Adrenal gland (tissue), 12 donors: ENCODE data around the gene AP1B1. TPM values are rescaled to one million over a fixed set of nuclear protein-coding genes. Genes with fewer than 3 reads are reported as not detected.
"Not testable (repeated sequence)": the region's sequence is repeated elsewhere in the genome, so short reads cannot be mapped to it uniquely, and the experiment has no call there.

Source experiments
- DNase-seq, 7 donors: peaks; one replicate each; pipeline ENCODE4 v3.0.0-alpha.2; 2019 to 2020
- H3K27ac ChIP-seq, 5 donors: fragments of 200-600 bp; sonication (generic) in 4 of 5; 1 replicate in 3 of 5; 2 replicates in 2 of 5; pipeline versions ENCODE4 v1.5.1 to v1.8.0; 2016 to 2020; ENCODE audit warnings: mild to moderate bottlenecking in 1 of 5
- H3K27me3 ChIP-seq: fragments of 200-600 bp; 2 replicates; pipeline ENCODE4 v1.8.0; 2021
- H3K36me3 ChIP-seq, 2 donors: fragments of 200-600 bp; replicated peaks in 1 of 2; 1 replicate in 1 of 2; 2 replicates in 1 of 2; pipeline versions ENCODE4 v1.5.1 to v1.8.0; 2018 to 2022
- H3K4me1 ChIP-seq, 2 donors: fragments of 200-600 bp; replicated peaks in 1 of 2; 1 replicate in 1 of 2; 2 replicates in 1 of 2; pipeline versions ENCODE4 v1.5.1 to v1.8.0; 2018 to 2021
- H3K4me3 ChIP-seq, 4 donors: fragments of 200-600 bp; sonication (generic) in 3 of 4; one replicate each; pipeline ENCODE4 v1.5.1; 2016 to 2018
- H3K9me3 ChIP-seq, 3 donors: fragments of 200-600 bp; sonication (generic) in 1 of 3; replicated peaks in 1 of 3; 1 replicate in 2 of 3; 2 replicates in 1 of 3; pipeline versions ENCODE4 v1.5.1 to v1.8.0; 2016 to 2021
- CTCF ChIP-seq, 6 experiments: fragments of 450-650 bp in 4 of 6; fragments of 200-600 bp in 2 of 6; sonication (generic) in 1 of 6; IDR thresholded peaks; 1 replicate in 5 of 6; 2 replicates in 1 of 6; pipeline versions ENCODE4 v1.5.1 to v1.8.0; 2016 to 2021; ENCODE audit warnings: antibody characterized with exemption in 6 of 6, mild to moderate bottlenecking in 2 of 6, moderate library complexity in 1 of 6
- POLR2A ChIP-seq, 2 donors: fragments of 450-650 bp; IDR thresholded peaks; one replicate each; pipeline ENCODE4 v1.6.1; 2017; ENCODE audit warnings: antibody characterized with exemption in 2 of 2, mild to moderate bottlenecking in 2 of 2, moderate library complexity in 1 of 2
- WGBS, 4 donors: extraction: QIAGEN DNeasy Blood & Tissue Kit in 2 of 4; methylation state at CpG; one replicate each; pipeline versions ENCODE4 v1.1.5 to v1.1.7; 2013 to 2017; 5-methylcytosine and 5-hydroxymethylcytosine counted together
- intact Hi-C, 2 donors: fragments of 100-400 bp; cut with DNase I; formaldehyde crosslinking; loops; one replicate each; pipeline versions ENCODE4 v1.14.1 to v1.15.0; 2022 to 2023
- polyA plus RNA-seq, 3 donors: library from polyadenylated mRNA; stranded (reverse); fragments of 200-250 nt in 2 of 3; fragments of 350-450 nt in 1 of 3; fragmentation: Illumina TruSeq in 1 of 3; extraction: RNeasy Lipid Tissue Mini Kit (QIAGEN cat#74804) in 1 of 3; gene quantifications; one replicate each; pipeline ENCODE4 v1.2.3, GENCODE V29; 2013 to 2014
- total RNA-seq, 9 donors: library from RNA; depleted of rRNA in 4 of 9; stranded (reverse); fragments of >200 nt in 4 of 9; fragments of 120-200 nt in 1 of 9; fragmentation: NEBNext Ultra II Directional in 1 of 9; extraction: Animal tissue kit (Norgen Biotek cat#: 25700) in 1 of 9; gene quantifications; one replicate each; pipeline versions ENCODE4 v1.1.0 to v1.2.4, GENCODE V29; 2013 to 2023
- donor health status: healthy with polysubstance abuse.
- donor health status: Bipolar disorder and iron deficiency.
- donor health status: DM: yes; HTN: yes; CAD: no.
- donor health status: DM: no; HTN: no; CAD: no.
- donor health status: DM: no; HTN: no; CAD: no.
- donor health status: DM: yes; HTN: yes; CAD: no.

Gene AP1B1
- total and polyA plus RNA-seq, 12 donors, result 47.6 to 190 (median 109) TPM

DNA sequence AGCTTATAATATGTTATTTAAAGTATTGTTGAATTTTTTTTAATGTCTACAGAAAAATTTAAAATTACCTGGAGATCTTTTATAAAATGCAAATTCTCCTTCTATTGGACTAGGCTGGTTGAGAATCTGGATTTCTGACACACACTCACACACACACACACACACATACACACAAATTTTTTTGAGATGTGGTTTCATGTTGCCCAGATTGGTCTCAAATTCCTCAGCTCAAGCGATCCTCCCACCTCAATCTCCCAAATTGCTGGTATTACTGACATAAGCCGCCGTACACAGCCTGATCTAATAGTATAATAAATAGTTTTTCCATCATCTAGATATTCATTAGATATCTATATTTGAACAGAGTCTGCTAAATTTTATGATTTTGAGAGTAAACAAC, 45.5 kb upstream of the AP1B1 start:
- Histone ChIP-seq H3K27ac (no peak overlapping the region), H3K9me3 (no peaks in the 10 kb centered on the region), H3K4me1 (no peaks in the 10 kb centered on the region), H3K36me3 (no peaks in the 10 kb centered on the region), H3K27me3 (no peaks in the 10 kb centered on the region), H3K4me3 (no peak overlapping the region)
- 87 to 98% (median 95%) methylated on average over 3 of the region's 3 CpGs for WGBS, 4 donors
- no peak for TF ChIP-seq CTCF (IDR thresholded peaks at IDR 0.05)
- no peak for DNase-seq
- intact Hi-C loops, result no loop called here

GRCh38 chr22:29431986-29432385, 43.6 kb upstream of the AP1B1 start:
- Histone ChIP-seq H3K36me3 (no peaks in the 10 kb centered on the region), H3K4me3 (no peak overlapping the region), H3K27ac (no peak overlapping the region), H3K4me1 (no peaks in the 10 kb centered on the region), H3K27me3 (no peaks in the 10 kb centered on the region), H3K9me3 (no peaks in the 10 kb centered on the region)
- intact Hi-C loops, result no loop called here
- DNase-seq, result no peak
- 57 to 83% (median 81%) methylated on average over 5 of the region's 5 CpGs for WGBS, 4 donors
- TF ChIP-seq CTCF (IDR thresholded peaks at IDR 0.05) (no peak), POLR2A (IDR thresholded peaks at IDR 0.05) (no peak)

- H3K4me1 ChIP-seq, result no peaks in the 10 kb centered on the region
- H3K27ac ChIP-seq, result no peak overlapping the region
- no peaks in the 10 kb centered on the region for H3K36me3 ChIP-seq
- no peak for DNase-seq
- H3K27me3 ChIP-seq, result no peaks in the 10 kb centered on the region
- intact Hi-C loops, result no loop called here
- no peak overlapping the region for H3K4me3 ChIP-seq
- TF ChIP-seq POLR2A (IDR thresholded peaks at IDR 0.05), result no peak
- no peak for TF ChIP-seq CTCF (IDR thresholded peaks at IDR 0.05)
- WGBS, 4 donors, result 71 to 83% (median 80%) methylated on average over 1 to 2 of the region's 2 CpGs
- no peaks in the 10 kb centered on the region for H3K9me3 ChIP-seq
Measured at GRCh38 chr22:29427176-29427760, 38.9 kb upstream of the AP1B1 start.

- DNase-seq, result no peak
- Histone ChIP-seq H3K27ac (no peak overlapping the region), H3K9me3 (no peaks in the 10 kb centered on the region), H3K4me3 (no peak overlapping the region), H3K4me1 (no peaks in the 10 kb centered on the region), H3K36me3 (no peaks in the 10 kb centered on the region), H3K27me3 (no peaks in the 10 kb centered on the region)
- intact Hi-C loops, result no loop called here
- WGBS, 4 donors, result 88 to 95% (median 94%) methylated on average over 7 of the region's 7 CpGs
- TF ChIP-seq POLR2A (IDR thresholded peaks at IDR 0.05) (no peak), CTCF (IDR thresholded peaks at IDR 0.05) (no peak)
Measured at GRCh38 chr22:29426476-29426875, 38.1 kb upstream of the AP1B1 start.

DNA sequence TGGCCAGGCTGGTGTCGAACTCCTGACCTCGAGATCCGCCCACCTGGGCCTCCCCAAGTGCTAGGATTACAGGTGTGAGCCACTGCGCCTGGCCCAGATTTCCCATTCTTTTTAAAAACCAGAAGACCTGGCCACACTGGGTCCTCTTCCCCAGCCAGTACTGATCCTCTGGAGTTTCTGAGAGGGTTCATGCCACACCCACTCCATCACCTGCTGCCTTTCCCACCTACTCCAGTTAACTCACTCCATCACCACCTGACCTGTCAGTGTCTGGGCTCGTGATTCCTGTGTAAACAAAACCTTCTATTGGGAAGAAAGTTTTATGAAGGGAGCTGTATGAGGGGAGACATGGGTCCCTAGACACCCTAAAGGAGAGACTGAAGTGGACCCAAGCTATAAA, 30.3 kb upstream of the AP1B1 start:
- H3K9me3 ChIP-seq, H3K27me3 ChIP-seq, H3K4me1 ChIP-seq, H3K4me3 ChIP-seq, H3K27ac ChIP-seq, DNase-seq, intact Hi-C loops, H3K36me3 ChIP-seq: not testable (repeated sequence)
- 54 to 72% (median 67%) methylated on average over 5 of the region's 5 CpGs for WGBS, 4 donors

DNA sequence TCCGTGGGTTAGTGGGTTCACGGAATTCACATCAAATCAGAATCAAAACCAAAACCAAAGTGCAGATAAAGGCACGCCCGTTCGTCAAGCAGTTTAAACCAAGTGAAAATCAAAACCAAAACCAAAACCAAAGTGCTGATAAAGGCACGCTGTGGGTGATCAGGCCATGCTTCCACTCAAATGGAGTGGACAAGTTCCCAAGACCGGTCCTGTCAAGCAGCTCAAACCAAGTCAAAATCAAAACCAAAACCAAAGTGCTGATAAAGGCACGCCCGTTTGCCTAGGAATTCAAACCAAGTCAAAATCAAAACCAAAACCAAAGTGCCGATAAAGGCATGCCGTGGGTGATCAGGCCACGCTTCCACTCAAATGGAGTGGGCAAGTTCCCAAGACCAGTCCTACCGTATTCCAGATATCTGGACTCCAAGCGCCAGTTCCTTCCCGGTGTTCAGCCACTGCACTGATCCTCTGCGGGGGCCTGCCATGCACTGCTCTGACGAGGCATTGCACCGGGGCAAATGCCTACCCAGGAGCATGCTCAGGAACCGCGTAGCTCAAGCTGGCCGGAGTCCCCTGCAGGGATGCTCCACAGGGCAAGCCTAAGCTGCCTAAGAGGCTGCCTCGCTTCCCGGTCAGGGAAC, 26.7 kb upstream of the AP1B1 start:
- H3K4me1 ChIP-seq, intact Hi-C loops, H3K9me3 ChIP-seq, H3K27me3 ChIP-seq, H3K36me3 ChIP-seq: not testable (repeated sequence)
- peak overlapping the region in 1 of 4 donors; percentile 19 for H3K4me3 ChIP-seq
- H3K27ac ChIP-seq, result peak overlapping the region in 1 of 5 donors; percentile 55
- peak in 2 of 7 donors; percentile 16 to 69 for DNase-seq
- WGBS, 4 donors, result 62 to 68% (median 64%) methylated on average over 23 of the region's 23 CpGs
